GM21786 (cell line): Measurements from ENCODE around the gene HMGXB4.
A peak's percentile ranks its signal among the peaks of the same experiment; 100 is the strongest.

Source experiments
- ATAC-seq: cut with Tn5 transposase; IDR thresholded peaks from one replicate; pipeline ENCODE4 v1.9.1; 2021; ENCODE audit not compliant: unreplicated experiment

HMGXB4 gene

GRCh38 chr22:35253946-35254345 is 3.3 kb upstream of the HMGXB4 start:
- ATAC-seq, result no peak

- ATAC-seq, result peak; percentile 16
Measured at GRCh38 chr22:35257002-35257320, 332 bp upstream of the HMGXB4 start.

GRCh38 chr22:35258191-35258988 is 1.1 kb downstream of the HMGXB4 start:
- no peak for ATAC-seq

DNA sequence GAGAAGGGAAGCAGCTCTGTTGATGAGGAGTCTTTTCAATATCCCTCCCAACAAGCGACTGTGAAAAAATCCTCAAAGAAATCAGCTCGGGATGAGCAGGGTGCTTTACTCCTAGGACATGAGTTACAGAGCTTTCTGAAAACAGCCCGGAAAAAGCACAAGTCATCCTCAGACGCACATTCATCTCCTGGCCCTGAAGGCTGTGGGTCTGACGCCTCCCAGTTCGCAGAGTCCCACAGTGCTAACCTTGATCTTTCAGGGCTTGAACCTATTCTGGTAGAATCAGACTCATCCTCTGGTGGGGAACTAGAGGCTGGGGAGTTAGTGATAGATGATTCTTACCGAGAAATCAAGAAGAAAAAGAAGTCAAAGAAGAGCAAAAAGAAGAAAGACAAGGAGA is 7.7 kb downstream of the HMGXB4 start:
- no peak for ATAC-seq

GRCh38 chr22:35266277-35266676 is 9.0 kb downstream of the HMGXB4 start:
- ATAC-seq, result no peak

GRCh38 chr22:35269630-35270029 is 12.3 kb downstream of the HMGXB4 start:
- ATAC-seq, result no peak

DNA sequence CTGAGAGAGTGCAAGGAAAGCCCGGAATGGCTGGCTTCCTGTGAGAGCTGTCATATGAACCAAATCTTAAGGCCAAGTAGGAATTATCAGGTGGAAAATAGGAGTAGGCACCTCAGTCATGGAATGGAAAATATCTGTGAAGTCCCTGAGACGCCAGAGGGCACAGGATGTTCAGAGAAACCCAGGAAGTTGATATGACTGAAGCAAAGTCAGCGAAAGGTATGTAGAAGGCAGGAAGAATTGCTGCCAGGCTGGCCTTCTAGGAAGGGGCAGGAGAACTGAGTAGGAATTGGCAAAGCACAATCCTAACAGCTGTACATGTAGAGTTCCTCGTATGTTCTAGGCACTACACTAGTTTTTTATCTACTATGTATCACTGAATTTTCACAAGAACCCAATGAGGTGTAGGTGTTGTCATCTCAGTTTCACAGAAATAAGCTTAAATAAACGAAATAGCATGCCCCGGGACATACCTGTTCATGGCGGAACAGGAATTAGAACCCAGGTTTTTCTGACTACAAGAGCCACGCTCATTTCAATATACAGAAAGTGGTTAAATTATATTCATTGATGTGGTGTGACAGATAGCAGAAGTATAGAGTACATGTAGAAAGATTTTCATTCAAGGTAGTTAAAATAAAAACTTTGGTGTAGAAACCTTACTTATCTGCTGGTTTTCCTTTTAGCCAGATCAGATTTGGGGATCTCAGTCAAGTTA is 17.0 kb downstream of the HMGXB4 start:
- no peak for ATAC-seq

GRCh38 chr22:35275580-35275979 is 18.3 kb downstream of the HMGXB4 start:
- no peak for ATAC-seq

DNA sequence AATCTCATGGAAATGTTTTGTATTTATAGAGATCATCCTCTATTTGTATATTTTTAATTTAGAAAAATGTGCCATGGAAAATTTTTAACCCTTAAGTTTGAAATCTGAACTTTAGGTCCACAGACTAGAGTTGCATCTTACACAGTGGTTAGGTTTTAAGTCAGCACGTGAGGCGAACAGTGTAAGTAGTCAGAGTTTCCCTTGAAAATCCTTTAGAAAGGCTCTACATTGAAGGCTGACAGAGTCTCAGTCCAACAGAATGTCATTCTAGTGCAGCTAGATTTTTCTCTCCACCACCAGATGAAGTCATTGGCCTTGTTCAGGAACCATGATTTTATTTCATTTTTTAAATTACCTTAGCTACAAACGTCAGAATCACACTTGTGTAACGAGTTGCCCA is 18.7 kb downstream of the HMGXB4 start:
- ATAC-seq, result no peak

DNA sequence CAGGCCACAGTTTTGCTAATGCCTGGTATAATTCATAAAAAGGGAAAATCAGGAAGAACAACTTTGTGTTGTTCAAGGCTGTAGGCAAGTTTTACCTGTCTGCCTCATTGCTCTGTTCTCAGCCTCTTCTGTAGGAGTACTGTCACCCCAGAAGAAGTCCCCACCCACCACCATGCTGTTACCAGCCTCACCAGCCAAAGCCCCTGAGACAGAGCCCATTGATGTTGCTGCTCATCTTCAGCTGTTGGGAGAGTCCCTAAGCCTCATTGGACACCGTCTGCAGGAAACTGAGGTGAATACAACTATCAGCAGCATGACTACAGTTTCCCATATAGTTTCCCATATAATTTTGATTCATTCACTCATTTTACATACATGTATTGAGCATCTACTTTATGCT is 30.8 kb downstream of the HMGXB4 start:
- no peak for ATAC-seq

- ATAC-seq, result no peak
Measured at GRCh38 chr22:35292786-35293185, 35.5 kb downstream of the HMGXB4 start.

- no peak for ATAC-seq
Measured at GRCh38 chr22:35296051-35296450, 38.8 kb downstream of the HMGXB4 start.

DNA sequence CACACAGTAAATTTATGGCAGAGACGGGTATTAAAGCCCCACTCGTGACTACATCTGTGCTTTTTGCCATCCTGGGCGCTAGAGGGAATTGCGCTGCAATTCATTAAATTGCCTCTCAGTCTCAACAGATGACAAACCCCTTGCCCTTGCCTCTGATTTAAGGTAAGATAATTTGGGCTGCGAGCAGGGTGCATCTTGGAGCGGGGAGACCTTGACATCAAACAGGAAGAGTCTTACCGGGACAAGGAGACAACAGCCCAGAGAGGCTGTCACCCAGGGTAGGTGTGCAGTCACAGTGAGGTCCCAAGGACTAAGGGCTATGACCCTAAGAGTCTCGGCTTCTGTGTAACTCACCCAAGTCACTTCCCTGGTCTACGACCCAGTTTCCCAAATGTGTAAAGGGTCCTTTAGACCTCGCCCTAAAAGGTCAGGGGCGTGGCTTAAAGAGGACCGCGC is 42.0 kb downstream of the HMGXB4 start:
- ATAC-seq, result peak; percentile 3

- peak; percentile 96 for ATAC-seq
Measured at GRCh38 chr22:35299673-35300499, 42.6 kb downstream of the HMGXB4 start, which contains the start of gene TOM1. TSS of gene TOM1 (plus strand) at chr22:35299894. CDS start at chr22:35299929, 35 bp downstream.

- no peak for ATAC-seq
Measured at GRCh38 chr22:35301372-35301874, 44.1 kb downstream of the HMGXB4 start.

DNA sequence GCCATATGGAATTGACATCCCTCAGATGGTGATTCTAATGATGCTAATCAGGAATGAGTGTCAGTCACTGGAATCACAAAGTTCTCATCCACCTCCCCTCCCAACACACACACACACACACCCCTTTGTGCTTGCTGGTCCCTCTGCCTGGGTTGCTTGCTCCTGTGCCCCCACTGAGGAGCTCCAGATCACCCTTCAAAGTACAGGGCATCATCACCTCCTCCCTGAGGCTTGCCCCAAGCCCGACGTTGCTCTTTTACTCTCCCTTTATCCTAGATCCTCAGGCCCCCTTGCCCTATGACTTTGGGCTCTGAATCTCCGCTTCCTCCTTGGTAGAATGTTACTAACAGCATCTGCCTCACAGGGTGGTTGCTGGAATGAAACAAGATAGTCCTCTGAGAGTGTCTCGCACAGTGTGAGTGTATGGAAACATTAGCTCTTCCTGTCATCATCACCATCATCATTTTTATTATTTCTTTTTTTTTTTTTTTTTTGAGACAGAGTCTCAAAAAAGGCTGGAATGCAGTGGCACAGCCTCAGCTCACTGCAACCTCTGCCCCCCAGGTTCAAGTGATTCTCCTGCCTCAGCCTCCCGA is 45.8 kb downstream of the HMGXB4 start:
- ATAC-seq, result no peak

GRCh38 chr22:35305525-35306070 is 48.3 kb downstream of the HMGXB4 start:
- ATAC-seq, result no peak

DNA sequence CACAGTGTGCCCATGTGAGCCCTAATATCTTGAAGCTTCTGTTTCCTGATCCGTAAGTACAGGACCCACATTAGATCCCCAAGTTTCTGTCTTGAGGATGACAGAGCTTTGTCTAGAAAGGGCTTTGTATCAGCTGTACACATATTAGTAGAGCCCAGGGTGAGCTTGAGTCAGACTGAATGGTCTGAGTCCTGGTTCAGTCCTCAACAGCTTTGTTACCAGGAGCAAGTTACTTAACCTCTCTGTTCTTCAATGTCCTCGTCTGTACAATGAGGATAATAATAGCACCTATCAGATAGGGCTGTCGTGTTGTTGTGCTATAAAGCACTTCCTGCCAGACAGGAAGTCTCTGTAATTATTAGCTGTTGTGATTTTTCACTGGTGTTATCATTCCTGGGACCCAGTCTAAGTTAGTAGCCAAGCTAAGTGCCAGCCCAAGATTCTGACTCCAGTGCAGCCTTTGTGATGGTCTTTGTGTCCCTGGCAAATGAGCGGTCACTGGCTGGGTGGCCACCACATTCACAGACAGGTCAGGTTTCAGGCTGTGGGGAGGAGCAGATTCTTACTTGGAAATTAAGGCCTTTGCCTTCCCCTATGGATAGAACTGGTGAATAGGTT is 49.2 kb downstream of the HMGXB4 start:
- ATAC-seq, result no peak

DNA sequence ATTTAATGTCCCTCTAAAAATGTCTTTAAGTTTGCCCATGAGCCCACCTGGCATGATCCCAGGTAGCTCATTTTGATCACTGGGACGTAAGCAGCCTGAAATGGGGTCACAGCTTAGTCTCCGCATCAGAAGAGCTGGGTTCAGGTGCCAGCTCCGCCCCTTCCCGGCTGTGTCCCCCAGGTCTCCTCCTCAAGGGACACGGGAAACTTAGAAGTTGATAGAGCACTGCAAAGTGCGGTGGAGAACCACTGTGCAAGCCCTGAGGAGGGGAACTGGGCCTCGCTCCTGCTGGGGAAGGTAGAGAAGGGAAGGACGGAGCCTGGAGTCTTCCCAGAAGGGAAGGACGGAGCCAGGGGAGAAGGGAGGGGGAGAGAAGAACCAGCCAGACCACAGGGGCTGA is 50.1 kb downstream of the HMGXB4 start:
- ATAC-seq, result no peak

DNA sequence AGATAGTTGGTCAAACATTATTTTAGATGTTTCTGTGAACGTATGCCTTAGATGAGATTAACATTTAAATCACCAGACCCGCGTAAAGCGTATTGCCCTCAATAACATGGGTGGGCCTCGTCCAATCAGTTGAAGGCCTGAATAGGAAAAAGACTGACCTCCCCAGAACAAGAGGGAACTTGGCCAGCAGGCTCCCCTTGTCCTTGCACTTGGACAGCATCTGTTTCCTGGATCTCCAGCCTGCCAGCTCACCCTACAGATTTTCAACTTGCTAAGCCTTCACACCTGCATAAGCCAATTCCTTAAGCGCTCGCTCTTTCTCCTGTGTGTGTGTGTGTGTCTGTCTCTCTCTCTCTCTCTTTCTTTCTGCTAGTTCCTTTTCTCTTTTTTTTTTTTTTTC is 50.6 kb downstream of the HMGXB4 start:
- no peak for ATAC-seq
